ENCODE measurements around the gene KRTAP10-10.

KRTAP10-10 gene

DNA sequence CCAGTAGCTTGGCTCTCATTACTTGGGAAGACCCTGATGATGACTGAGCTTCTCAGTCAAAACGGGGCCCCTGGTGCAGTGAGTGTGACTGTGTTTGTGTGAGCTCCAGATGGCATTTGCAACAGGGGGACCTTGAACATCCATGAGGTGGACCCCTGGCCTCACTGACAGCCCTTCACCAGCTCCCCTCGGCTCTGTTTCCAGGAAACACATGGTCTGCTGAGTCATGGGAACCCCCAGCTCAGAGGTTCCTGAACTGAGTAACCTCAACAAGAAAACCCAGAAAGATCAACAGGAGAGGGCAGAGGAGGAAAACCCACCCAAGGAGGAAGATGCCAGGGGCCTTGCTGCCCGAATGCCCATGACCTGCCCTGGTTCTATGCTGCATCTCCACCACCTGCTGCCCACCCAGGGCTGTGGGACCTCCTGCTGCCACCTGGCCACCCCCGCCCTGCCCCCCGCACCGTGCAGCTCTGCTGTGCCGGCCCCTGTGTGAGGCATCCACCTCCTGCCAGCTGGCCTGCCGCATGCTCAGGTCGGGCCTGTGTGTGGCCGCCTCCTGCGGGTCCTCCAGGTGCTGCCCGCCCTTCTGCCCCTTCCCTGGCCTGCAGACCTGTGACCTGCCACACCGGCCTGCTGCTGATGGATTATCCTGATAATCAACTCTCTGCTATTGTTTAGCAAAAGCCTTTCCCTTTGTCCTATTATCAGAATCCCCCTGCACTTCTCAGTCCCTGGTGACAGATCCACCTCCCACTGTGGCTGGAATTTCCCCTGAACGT, 49.0 kb downstream of the KRTAP10-10 start:
- H3K4me1 Mint-ChIP-seq: peaks cover 9% of the 10 kb centered on the region
- no peak for DNase-seq
- H3K27me3 Mint-ChIP-seq: peaks cover 1% of the 10 kb centered on the region
- no peaks in the 10 kb centered on the region for H3K9me3 Mint-ChIP-seq
- no peak overlapping the region for H3K4me3 Mint-ChIP-seq
- peak; percentile 65 for ATAC-seq
- H3K36me3 Mint-ChIP-seq (ENCODE audit: low read depth): no peaks in the 10 kb centered on the region
- no peak overlapping the region for H3K27ac Mint-ChIP-seq

DNA sequence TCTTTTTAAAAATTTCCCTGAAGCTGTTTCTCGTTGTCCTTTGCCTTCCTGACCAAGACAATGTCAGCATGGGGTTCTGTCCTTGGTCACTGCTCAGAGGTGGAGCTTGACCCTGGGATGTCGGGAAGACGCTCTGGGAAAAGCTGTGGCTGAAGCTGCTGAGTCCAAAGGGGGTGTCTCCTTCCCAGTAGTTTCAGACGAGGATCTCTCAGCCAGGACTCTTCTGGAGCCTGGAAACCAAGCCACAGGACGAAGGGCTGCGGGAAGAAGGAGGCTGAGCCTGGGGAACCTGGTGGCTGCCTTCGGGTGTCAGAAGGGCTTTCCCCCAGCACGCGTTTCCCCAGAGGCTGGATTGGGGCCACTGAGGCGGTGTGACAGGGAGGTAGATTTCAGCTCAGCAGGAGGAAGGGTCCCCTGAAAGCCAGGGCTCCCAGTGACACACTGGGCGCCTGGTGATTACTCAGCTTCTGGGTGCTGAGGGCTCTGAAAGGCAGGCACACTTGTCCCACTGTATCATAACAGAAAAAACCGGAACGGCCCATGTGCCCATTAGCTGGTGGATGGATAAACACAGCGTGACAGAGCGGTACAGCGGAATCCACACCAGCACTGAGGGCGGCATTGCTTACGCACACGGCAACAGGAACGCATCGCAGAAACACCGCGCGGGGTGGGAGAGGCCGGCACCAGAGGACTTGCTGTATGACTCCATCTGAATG, 49.8 kb downstream of the KRTAP10-10 start:
- no peaks in the 10 kb centered on the region for H3K36me3 Mint-ChIP-seq (ENCODE audit: low read depth)
- ATAC-seq: no peak
- H3K9me3 Mint-ChIP-seq: no peaks in the 10 kb centered on the region
- no peak overlapping the region for H3K4me3 Mint-ChIP-seq
- H3K4me1 Mint-ChIP-seq: peaks cover 17% of the 10 kb centered on the region
- peaks cover 1% of the 10 kb centered on the region for H3K27me3 Mint-ChIP-seq
- no peak overlapping the region for H3K27ac Mint-ChIP-seq
- no peak for DNase-seq

DNA sequence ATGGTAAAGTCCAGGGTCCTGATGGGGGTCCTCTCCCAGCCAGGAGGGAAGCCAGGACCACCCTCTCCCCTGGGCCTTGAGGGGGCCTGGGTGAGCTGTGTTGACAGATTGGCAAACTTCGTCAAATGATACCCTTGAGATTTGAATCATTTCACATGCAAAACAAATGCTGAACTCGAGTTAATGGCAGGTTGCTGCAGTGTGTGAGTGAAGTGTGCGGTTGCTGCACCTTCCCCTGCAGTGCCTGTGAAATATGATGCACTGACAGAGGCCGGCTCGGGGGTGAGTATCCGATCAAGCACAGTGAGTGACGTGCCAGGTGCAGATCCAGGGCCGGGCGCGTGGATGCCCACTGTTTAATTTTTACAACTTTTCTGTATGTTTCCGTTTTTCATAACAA, 50.5 kb downstream of the KRTAP10-10 start:
- no peaks in the 10 kb centered on the region for H3K36me3 Mint-ChIP-seq (ENCODE audit: low read depth)
- DNase-seq (no peak), ATAC-seq (no peak)
- no peak overlapping the region for H3K4me3 Mint-ChIP-seq
- peaks cover 17% of the 10 kb centered on the region for H3K4me1 Mint-ChIP-seq
- H3K27me3 Mint-ChIP-seq: peaks cover 1% of the 10 kb centered on the region
- peaks cover 2% of the 10 kb centered on the region for H3K9me3 Mint-ChIP-seq
- H3K27ac Mint-ChIP-seq: no peak overlapping the region

Measured in activated naive CD8-positive, alpha-beta T cell treated with anti-CD3 and anti-CD28 coated beads, Interleukin-2, amount 50 U/mL, for 24 hours (primary cell).